ENCODE data around the gene LCN6. TPM values are rescaled to one million over a fixed set of nuclear protein-coding genes. Genes with fewer than 3 reads are reported as not detected.
A peak's percentile ranks its signal among the peaks of the same experiment; 100 is the strongest.

The LCN6 gene
- total and polyA plus RNA-seq, 10 of the 15 experiments (the other 5 are each of a cell fraction or from before 2014, with no cell fraction given), result not detected

DNA sequence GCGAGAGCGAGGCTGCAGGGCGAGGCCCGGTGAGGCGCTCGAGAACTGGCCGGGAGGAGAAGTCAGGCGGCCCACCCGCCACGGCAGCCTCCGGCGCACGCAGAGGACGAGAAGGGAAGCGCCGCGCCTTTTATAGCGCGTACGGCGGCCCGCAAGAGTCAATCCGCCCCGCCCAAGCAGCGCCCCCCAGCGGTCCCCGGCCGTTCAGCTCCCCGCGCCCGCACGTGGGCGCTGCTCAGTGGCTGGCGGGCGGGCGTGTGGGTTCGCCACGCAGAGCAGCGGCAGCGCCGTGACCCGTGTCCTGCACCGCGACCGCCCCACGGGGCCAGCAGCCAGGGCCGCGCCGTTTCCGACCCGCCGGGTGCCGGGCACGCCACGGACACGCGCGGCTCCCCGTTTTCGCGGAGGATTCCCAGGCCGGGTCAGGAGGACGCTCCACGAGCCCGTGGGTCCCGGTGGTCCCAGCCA lies 20.2 kb downstream of the LCN6 start (continued):
- TF ChIP-seq FOXM1 (IDR thresholded peaks at IDR 0.05; ENCODE audit: low read depth, low read length) (no peak), YY1 (IDR thresholded peaks at IDR 0.05; ENCODE audit: low read depth, low read length) (peak; percentile 91), SMARCA5 (IDR thresholded peaks at IDR 0.05) (peak; percentile 99), BCL11A (IDR thresholded peaks at IDR 0.05; ENCODE audit: low read depth, low read length) (no peak), RCOR1 (conservative IDR thresholded peaks at IDR 0.05; ENCODE audit: low read depth, low read length) (no peak), ZZZ3 (IDR thresholded peaks at IDR 0.05; ENCODE audit: control insufficient read depth, insufficient read length, low read depth) (no peak), NRF1 (conservative IDR thresholded peaks at IDR 0.05; ENCODE audit: low read depth, low read length) (no peak), NFYA (IDR thresholded peaks at IDR 0.05; ENCODE audit: borderline replicate concordance, low read depth, low read length) (no peak), SP1 (IDR thresholded peaks at IDR 0.05; ENCODE audit: low read depth, low read length) (peak; percentile 83), SREBF2 (IDR thresholded peaks at IDR 0.05; ENCODE audit: low read length) (no peak), SUPT20H (IDR thresholded peaks at IDR 0.05; ENCODE audit: borderline replicate concordance, control insufficient read depth, low read depth, low read length) (no peak), FOXK2 (IDR thresholded peaks at IDR 0.05) (no peak)
- TF ChIP-seq, protein P1, sequence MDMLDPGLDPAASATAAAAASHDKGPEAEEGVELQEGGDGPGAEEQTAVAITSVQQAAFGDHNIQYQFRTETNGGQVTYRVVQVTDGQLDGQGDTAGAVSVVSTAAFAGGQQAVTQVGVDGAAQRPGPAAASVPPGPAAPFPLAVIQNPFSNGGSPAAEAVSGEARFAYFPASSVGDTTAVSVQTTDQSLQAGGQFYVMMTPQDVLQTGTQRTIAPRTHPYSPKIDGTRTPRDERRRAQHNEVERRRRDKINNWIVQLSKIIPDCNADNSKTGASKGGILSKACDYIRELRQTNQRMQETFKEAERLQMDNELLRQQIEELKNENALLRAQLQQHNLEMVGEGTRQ (IDR thresholded peaks at IDR 0.05; ENCODE audit: borderline replicate concordance, low read depth, low read length), result no peak
- TF ChIP-seq, protein P2, sequence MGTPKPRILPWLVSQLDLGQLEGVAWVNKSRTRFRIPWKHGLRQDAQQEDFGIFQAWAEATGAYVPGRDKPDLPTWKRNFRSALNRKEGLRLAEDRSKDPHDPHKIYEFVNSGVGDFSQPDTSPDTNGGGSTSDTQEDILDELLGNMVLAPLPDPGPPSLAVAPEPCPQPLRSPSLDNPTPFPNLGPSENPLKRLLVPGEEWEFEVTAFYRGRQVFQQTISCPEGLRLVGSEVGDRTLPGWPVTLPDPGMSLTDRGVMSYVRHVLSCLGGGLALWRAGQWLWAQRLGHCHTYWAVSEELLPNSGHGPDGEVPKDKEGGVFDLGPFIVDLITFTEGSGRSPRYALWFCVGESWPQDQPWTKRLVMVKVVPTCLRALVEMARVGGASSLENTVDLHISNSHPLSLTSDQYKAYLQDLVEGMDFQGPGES (IDR thresholded peaks at IDR 0.05), result peak; percentile 57; the same call in 1 of the 2 replicates
- TF ChIP-seq, protein P3, sequence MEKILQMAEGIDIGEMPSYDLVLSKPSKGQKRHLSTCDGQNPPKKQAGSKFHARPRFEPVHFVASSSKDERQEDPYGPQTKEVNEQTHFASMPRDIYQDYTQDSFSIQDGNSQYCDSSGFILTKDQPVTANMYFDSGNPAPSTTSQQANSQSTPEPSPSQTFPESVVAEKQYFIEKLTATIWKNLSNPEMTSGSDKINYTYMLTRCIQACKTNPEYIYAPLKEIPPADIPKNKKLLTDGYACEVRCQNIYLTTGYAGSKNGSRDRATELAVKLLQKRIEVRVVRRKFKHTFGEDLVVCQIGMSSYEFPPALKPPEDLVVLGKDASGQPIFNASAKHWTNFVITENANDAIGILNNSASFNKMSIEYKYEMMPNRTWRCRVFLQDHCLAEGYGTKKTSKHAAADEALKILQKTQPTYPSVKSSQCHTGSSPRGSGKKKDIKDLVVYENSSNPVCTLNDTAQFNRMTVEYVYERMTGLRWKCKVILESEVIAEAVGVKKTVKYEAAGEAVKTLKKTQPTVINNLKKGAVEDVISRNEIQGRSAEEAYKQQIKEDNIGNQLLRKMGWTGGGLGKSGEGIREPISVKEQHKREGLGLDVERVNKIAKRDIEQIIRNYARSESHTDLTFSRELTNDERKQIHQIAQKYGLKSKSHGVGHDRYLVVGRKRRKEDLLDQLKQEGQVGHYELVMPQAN (conservative IDR thresholded peaks at IDR 0.05), result peak; percentile 94
- TF ChIP-seq, protein P4, sequence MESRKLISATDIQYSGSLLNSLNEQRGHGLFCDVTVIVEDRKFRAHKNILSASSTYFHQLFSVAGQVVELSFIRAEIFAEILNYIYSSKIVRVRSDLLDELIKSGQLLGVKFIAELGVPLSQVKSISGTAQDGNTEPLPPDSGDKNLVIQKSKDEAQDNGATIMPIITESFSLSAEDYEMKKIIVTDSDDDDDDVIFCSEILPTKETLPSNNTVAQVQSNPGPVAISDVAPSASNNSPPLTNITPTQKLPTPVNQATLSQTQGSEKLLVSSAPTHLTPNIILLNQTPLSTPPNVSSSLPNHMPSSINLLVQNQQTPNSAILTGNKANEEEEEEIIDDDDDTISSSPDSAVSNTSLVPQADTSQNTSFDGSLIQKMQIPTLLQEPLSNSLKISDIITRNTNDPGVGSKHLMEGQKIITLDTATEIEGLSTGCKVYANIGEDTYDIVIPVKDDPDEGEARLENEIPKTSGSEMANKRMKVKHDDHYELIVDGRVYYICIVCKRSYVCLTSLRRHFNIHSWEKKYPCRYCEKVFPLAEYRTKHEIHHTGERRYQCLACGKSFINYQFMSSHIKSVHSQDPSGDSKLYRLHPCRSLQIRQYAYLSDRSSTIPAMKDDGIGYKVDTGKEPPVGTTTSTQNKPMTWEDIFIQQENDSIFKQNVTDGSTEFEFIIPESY (IDR thresholded peaks at IDR 0.05), result peak; percentile 23; the same call in 1 of the 2 replicates
- TF ChIP-seq, protein P5, sequence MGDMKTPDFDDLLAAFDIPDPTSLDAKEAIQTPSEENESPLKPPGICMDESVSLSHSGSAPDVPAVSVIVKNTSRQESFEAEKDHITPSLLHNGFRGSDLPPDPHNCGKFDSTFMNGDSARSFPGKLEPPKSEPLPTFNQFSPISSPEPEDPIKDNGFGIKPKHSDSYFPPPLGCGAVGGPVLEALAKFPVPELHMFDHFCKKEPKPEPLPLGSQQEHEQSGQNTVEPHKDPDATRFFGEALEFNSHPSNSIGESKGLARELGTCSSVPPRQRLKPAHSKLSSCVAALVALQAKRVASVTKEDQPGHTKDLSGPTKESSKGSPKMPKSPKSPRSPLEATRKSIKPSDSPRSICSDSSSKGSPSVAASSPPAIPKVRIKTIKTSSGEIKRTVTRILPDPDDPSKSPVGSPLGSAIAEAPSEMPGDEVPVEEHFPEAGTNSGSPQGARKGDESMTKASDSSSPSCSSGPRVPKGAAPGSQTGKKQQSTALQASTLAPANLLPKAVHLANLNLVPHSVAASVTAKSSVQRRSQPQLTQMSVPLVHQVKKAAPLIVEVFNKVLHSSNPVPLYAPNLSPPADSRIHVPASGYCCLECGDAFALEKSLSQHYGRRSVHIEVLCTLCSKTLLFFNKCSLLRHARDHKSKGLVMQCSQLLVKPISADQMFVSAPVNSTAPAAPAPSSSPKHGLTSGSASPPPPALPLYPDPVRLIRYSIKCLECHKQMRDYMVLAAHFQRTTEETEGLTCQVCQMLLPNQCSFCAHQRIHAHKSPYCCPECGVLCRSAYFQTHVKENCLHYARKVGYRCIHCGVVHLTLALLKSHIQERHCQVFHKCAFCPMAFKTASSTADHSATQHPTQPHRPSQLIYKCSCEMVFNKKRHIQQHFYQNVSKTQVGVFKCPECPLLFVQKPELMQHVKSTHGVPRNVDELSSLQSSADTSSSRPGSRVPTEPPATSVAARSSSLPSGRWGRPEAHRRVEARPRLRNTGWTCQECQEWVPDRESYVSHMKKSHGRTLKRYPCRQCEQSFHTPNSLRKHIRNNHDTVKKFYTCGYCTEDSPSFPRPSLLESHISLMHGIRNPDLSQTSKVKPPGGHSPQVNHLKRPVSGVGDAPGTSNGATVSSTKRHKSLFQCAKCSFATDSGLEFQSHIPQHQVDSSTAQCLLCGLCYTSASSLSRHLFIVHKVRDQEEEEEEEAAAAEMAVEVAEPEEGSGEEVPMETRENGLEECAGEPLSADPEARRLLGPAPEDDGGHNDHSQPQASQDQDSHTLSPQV (IDR thresholded peaks at IDR 0.05), result peak; percentile 93
